GM21529 (cell line): ENCODE data around the gene STK17B.
"Not testable (repeated sequence)": the region's sequence is repeated elsewhere in the genome, so short reads cannot be mapped to it uniquely, and the experiment has no call there.

Source experiments
- ATAC-seq: cut with Tn5 transposase; IDR thresholded peaks from one replicate; pipeline ENCODE4 v1.9.1; 2021; ENCODE audit not compliant: unreplicated experiment

Gene STK17B

GRCh38 chr2:196119926-196120325 is 51.5 kb downstream of the STK17B start:
- no peak for ATAC-seq

DNA sequence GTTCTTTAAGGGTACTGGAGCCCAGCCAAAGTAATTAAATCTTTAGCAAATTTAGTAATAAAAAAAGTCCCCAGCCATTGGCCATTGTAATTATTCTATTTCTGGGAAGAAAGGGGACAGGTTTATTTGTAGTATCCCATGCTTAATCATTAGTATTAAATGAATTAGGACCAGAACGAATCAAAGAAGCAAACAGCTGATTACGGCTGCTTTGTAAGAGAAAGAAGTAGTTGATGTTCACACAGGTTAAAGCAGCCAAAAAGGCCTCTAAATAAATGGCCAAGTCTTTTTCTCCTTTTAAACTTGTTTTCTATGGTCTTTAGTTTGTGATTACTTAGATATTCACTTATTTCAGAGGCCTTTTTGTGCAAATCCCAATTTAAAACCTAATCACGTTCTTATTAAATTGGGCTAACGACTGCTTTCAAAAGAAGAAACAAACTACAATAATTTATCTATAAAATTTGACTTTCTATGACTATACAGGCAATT is 54.1 kb downstream of the STK17B start:
- ATAC-seq = no peak

- ATAC-seq = no peak
Observed at GRCh38 chr2:196113061-196113974, 58.1 kb downstream of the STK17B start.

- no peak for ATAC-seq
Observed at GRCh38 chr2:196112418-196113034, 58.9 kb downstream of the STK17B start.

GRCh38 chr2:196108604-196109003 is 62.8 kb downstream of the STK17B start:
- ATAC-seq = no peak

GRCh38 chr2:196105951-196106350 is 65.4 kb downstream of the STK17B start:
- ATAC-seq = no peak

DNA sequence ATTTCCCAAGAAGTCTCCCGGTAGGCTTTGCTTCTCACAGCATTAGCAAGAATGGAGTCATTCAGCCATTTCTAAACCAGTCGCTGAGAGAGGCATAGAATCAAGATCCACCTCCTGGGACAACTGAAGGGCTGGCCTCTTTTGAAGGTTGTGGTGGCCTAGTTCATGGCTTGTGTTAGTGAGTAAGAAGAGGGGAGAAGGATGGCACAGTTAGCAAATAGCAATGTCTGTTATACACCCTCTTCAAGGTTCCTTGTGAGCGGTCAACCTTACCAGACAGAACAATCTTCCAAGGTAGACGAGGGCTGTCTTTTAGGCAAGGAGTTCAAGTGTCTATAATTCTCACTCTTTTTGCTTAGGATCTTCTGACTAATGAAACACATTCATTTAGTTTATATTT is 67.3 kb downstream of the STK17B start:
- no peak for ATAC-seq

- ATAC-seq = no peak
Observed at GRCh38 chr2:196103626-196104025, 67.8 kb downstream of the STK17B start.

DNA sequence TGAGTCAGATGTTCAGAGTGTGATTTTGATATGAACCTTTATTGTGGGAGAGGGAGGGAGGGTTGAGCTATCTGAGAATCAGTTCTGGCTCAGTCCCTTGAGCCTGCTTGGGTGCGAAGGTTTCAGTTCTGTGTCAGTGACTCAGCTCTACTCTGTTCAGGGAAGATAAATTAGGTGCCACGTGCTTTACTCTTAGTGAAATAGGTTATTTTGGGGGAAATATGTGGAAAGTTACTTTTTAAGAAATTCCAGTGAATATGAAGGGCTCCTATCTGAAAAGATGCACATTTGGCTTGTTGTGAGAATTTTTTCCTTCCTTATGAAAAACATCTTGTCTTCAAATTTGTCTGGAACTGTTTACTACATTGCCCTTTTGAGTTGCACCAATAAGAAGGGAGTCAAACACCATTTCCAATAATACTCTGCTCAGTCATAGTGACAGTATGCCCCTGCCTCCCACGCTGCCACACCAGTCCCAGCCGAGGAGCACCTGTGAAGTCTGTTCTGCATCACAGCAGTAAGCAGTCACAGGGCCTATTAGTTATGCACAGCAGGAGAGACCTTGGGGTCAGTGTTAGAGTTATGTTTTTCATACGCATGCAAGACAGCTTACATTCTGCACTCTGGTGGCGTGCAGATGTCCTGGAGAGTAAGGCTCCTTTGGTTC is 69.9 kb downstream of the STK17B start:
- ATAC-seq = peak; percentile 98

DNA sequence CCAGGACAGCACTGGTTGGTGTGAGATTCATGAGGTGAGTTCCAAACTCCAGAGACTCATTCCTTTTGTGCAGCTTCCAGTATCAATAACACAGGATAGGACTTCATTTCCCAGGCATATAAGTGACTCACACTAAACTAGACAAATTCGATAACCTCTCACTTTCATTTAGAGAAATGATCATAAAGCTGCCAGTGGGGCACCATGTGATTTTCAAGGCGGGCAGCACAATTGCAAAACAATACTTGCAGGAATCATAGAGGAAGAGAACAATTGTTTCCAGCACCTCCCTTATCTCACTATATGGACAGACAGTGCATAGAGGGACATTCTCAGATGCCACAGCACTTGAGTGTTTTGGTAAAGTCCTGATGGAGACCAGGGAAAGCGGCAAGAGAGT is 71.5 kb downstream of the STK17B start:
- no peak for ATAC-seq

DNA sequence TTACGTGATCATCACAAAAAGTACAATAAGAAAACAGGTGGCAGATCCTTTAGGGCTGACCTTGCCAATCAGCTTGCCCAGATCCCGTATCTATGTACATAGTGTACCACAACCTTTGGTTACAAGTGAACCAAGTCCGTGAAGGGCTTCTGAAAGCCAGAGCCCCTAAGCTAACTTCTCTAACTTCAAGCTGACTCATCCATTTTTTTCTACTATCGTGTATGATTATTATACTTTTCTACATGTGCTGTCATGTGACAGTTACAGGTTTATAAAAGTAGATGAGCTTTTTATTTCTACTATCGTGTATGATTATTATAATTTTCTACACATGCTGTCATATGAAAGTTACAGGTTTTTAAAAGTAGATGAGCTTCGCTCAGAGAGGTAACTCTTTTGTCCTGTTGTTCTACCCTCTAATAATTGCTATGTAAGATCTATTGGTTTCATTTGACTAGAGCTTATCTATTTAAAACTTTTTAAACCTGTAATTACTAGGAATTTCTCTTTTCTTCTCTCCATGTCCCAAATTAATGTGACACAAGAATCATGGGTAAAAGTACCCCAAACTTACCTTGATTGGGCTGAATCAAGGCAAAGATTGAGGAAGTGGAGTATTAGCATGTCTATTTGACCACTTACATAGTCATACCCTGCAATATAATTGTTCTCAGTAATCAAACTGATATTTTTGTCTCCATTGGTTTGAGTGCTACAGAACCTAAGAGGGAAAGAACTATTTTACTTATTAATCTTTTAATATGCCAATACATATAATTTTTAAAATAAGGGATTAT is 73.3 kb downstream of the STK17B start:
- ATAC-seq = no peak

- ATAC-seq = no peak
Observed at GRCh38 chr2:196096982-196097745, 74.2 kb downstream of the STK17B start.

DNA sequence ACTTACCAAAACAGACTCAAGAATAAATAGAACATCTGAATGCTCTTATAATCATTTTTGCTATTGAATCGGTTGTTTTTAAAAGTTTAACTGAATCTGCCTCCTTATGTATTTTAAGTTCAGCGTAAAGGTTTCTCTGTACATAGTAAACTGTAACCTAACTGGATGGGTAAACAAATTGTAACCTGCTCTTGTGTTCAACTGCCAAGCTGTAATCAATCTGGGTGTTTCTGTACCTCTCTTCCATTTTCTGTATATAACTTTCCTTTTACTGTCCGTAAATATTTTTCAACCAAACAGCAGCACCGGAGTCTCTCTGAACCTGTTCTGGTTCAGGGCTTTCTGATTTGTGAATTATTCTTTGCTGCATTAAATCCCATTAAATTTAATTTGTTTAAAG is 75.1 kb downstream of the STK17B start:
- no peak for ATAC-seq

- ATAC-seq = not testable (repeated sequence)
Observed at GRCh38 chr2:196089448-196089847, 81.9 kb downstream of the STK17B start.

GRCh38 chr2:196088203-196088602 is 83.2 kb downstream of the STK17B start:
- ATAC-seq = no peak

- no peak for ATAC-seq
Observed at GRCh38 chr2:196086517-196087368, 84.6 kb downstream of the STK17B start.

DNA sequence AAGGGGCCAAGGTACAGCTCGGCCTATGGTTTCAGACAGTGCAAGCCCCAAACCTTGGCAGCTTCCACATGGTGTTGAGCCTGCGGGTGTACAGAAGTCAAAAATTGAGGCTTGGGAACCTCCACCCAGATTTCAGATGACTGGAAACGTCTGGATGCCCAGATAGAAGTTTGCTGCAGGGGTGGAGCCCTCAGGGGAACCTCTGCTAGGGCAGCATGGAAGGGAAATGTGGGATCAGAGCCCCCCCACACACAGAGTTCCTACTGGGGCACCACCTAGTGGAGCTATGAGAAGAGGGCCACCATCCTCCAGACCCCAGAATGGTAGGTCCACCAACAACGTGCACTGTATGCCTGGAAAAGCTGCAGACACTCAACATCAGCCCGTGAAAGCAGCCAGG is 87.8 kb downstream of the STK17B start:
- no peak for ATAC-seq
